Measurements from ENCODE around the gene VAT1. TPM values are rescaled to one million over a fixed set of nuclear protein-coding genes. Genes with fewer than 3 reads are reported as not detected.

The VAT1 gene
- total RNA-seq, 2 donors from 2014 or later: 51.4 to 99.8 TPM

- H3K27ac ChIP-seq: no peak overlapping the region
- peaks cover 57% of the 10 kb centered on the region for H3K36me3 ChIP-seq
- H3K4me1 ChIP-seq: no peaks in the 10 kb centered on the region
Measured at GRCh38 chr17:42989726-42990652, 32.2 kb downstream of the VAT1 start.

GRCh38 chr17:42989141-42989540 is 33.0 kb downstream of the VAT1 start:
- no peaks in the 10 kb centered on the region for H3K9me3 ChIP-seq
- no peak overlapping the region for H3K27ac ChIP-seq
- H3K4me3 ChIP-seq: no peak overlapping the region
- no peaks in the 10 kb centered on the region for H3K27me3 ChIP-seq
- no peak for TF ChIP-seq CTCF (IDR thresholded peaks at IDR 0.05)
- no peaks in the 10 kb centered on the region for H3K4me1 ChIP-seq
- DNase-seq (ENCODE audit: low spot score): no peak
- peaks cover 57% of the 10 kb centered on the region for H3K36me3 ChIP-seq

More at GRCh38 chr17:42989726-42990652, 32.2 kb downstream of the VAT1 start:
- H3K9me3 ChIP-seq: no peaks in the 10 kb centered on the region
- TF ChIP-seq CTCF (IDR thresholded peaks at IDR 0.05): no peak
- DNase-seq (ENCODE audit: low spot score): no peak
- no peak overlapping the region for H3K4me3 ChIP-seq
- H3K27me3 ChIP-seq: no peaks in the 10 kb centered on the region

- Histone ChIP-seq H3K27me3 (no peaks in the 10 kb centered on the region), H3K27ac (no peak overlapping the region), H3K9me3 (no peaks in the 10 kb centered on the region), H3K4me1 (peaks cover 0 to 15% of the 10 kb centered on the region in 2 donors), H3K36me3 (peaks cover 35% of the 10 kb centered on the region), H3K4me3 (no peak overlapping the region)
- TF ChIP-seq CTCF (IDR thresholded peaks at IDR 0.05): no peak
- DNase-seq (ENCODE audit: low spot score): no peak
Measured at GRCh38 chr17:42985225-42985624, 37.0 kb downstream of the VAT1 start.

- Histone ChIP-seq H3K4me1 (peaks cover 0 to 26% of the 10 kb centered on the region in 2 donors), H3K36me3 (peaks cover 7% of the 10 kb centered on the region)
- no peak for TF ChIP-seq CTCF (IDR thresholded peaks at IDR 0.05)
Measured at GRCh38 chr17:42982266-42982665, 39.9 kb downstream of the VAT1 start.

GRCh38 chr17:42980766-42981397 is 41.3 kb downstream of the VAT1 start:
- Histone ChIP-seq H3K36me3 (no peaks in the 10 kb centered on the region), H3K27ac (peak overlapping the region; percentile 82), H3K4me3 (peak overlapping the region; percentile 79), H3K27me3 (no peaks in the 10 kb centered on the region), H3K9me3 (no peaks in the 10 kb centered on the region), H3K4me1 (peaks cover 0 to 26% of the 10 kb centered on the region in 2 donors)
- peak in 1 of 2 donors; percentile 32 for TF ChIP-seq CTCF (IDR thresholded peaks at IDR 0.05)
- DNase-seq (ENCODE audit: low spot score): no peak

More at GRCh38 chr17:42982266-42982665, 39.9 kb downstream of the VAT1 start:
- no peaks in the 10 kb centered on the region for H3K27me3 ChIP-seq
- no peak for DNase-seq (ENCODE audit: low spot score)
- H3K4me3 ChIP-seq: no peak overlapping the region
- H3K9me3 ChIP-seq: no peaks in the 10 kb centered on the region
- no peak overlapping the region for H3K27ac ChIP-seq
